HG02763 (cell line): ENCODE measurements around the gene PDF.

Source experiments
- ATAC-seq: cut with Tn5 transposase; IDR thresholded peaks from one replicate; pipeline ENCODE4 v1.9.1; 2021; ENCODE audit warnings: mild to moderate bottlenecking, moderate library complexity; ENCODE audit not compliant: unreplicated experiment

Gene PDF

DNA sequence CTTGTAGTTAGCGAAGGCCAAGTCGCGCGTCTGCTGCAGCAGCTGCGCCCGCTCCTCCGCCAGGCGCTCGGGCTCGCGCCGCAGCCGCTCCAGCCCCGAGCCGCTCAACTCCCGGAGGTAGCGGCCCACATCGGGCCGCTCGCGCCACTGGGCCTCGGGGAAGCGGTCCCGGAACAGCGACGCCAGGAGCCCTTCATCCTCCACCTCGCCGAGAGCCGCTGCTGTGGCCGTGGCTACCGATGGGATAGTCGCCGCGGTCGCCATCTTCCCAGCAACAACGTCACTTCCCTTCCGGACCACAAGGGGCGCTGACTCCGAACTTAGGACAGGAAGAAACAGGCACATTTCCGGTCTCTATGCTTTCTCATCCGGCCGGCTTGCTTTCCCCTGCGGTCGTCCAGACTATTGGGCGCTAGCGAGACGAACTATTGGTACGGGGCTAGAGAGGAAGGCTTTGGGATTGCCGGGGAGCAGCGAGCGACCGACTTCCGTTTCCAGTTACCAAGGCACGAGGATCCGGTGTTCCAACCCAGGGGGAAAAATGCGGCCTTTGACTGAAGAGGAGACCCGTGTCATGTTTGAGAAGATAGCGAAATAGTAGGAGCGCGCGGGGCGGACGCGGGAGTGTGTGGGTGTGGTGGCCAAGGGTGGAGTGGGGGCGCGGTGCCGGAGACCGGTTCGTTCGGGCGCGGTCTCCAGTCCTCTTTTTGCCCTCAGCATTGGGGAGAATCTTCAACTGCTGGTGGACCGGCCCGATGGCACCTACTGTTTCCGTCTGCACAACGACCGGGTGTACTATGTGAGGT lies 9.1 kb upstream of the PDF start, which contains the start of the genes COG8 and NIP7:
Gene COG8, minus strand, starts transcription at position 276 of the 806 bp plus-strand sequence. Its CDS starts 12 bp downstream, at position 264.
Gene NIP7, plus strand, starts transcription at position 484 of the 806 bp plus-strand sequence. Its CDS starts 58 bp downstream, at position 542.
- ATAC-seq, result peak; percentile 89

DNA sequence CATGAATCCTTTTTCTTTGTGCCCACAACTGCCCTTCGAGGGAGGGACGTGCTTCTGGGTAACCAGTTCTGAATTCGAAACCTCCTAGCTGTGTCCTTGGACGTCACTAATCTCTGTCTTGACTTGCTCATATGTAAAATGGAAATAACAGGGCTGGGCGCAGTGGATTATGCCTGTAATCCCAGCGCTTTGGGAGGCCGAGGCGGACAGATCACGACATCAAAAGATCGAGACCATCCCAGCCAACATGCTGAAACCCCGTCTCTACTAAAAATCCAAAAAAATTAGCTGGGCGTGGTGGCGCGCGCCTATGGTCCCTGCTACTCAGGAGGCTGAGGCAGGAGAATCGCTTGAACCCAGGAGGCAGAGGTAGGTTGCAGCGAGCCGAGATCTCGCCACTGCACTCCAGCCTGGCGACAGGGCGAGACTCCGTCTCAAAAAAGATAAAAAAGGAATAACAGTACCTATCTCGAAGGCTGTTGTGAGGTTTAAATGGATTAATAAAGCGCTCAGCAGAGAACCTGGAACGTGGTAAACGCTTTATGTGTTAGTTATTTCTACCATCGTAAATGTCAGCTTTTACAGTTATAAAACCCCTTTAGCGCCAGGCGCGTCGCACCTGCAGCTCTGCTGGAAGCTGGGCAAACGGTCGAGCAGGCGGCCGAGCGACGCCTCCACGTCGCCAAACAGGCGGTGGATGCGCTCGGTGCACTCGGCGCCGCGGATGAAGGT lies 8.3 kb upstream of the PDF start:
- ATAC-seq, result no peak

DNA sequence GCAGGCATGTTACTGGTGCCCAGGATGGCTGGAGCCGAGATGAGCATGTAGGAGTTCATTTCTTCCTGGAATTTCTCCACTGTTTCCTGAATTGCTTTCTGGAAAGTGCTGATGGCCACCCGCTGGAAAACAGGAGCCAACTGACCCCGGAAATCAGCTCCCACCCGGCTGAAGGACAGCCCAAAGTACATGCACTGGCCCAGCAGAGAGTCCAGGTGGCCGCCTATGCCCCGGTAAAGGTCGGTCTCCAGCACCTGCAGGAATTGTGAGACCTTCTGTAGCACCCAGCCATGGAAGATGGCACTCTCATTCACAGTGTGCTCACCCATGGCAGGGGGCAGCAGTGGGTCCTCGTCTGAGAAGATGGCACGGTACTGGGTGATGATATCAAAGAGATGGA lies 4.3 kb upstream of the PDF start:
- no peak for ATAC-seq

DNA sequence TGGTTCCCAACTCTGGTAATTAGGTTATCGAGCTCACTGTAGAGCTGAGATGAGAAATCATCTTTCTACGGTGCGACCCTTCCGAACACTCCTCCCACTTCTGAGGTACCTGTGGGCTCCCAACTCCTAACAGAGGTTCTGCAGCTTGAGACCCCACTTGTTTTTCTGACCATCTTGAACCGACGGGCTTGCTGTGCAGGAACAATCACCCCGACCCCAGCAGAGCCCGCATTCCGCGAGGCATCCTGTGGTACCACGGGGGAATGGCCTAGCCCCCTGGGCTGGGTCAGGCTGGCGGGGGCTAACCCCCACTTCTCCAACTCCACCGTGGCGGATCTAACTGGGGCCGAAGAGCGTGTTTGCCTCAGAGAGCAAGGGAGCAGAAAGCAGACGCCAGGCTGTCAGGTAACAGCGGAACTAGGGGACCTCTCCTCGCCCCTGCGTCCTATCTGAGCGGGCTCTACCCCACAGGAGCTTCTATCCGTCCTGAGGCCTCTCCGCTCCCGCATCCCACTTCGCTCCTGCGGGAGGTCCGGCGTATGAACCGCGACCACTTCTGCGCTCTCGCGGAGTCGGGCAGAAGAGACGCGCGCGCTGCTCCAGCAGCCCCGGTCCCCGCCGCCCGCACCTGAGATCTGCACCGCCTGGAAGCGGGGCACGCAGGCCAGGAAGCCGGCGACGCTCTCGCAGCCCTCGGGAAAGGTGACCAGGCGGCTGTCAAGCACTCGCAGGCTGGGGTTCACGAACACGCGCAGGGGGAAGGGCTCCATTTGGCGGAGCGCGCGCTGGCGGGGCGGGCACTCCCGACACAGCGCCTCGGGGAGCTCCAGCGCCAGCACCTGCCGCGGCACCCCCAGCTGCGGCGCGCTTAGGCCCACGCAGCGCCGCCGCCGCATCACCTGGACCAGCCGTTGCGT lies 761 bp downstream of the PDF start:
- ATAC-seq, result peak; percentile 36

DNA sequence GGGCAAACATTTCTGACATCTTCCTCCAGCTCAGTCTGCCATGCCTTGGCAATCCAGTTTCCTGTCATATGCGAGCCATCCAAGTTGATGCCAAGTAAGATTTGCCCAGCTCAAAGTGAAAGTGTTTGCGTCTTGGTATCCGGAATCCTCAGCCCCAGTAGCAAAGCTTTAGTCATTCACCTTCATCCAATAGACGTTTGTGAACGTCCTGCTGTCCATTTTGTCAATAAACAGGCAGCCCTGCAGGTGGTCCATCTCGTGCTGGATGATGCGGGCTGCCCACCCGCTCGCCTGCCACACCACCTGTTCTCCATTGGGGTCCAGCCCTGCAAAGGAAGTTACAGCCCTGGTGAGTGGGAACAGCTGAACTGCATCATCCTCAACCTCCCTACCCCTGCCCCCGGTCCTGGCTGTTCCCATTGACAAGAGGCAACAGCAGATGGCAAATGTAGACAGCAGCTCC lies 1.5 kb downstream of the PDF start:
- no peak for ATAC-seq

DNA sequence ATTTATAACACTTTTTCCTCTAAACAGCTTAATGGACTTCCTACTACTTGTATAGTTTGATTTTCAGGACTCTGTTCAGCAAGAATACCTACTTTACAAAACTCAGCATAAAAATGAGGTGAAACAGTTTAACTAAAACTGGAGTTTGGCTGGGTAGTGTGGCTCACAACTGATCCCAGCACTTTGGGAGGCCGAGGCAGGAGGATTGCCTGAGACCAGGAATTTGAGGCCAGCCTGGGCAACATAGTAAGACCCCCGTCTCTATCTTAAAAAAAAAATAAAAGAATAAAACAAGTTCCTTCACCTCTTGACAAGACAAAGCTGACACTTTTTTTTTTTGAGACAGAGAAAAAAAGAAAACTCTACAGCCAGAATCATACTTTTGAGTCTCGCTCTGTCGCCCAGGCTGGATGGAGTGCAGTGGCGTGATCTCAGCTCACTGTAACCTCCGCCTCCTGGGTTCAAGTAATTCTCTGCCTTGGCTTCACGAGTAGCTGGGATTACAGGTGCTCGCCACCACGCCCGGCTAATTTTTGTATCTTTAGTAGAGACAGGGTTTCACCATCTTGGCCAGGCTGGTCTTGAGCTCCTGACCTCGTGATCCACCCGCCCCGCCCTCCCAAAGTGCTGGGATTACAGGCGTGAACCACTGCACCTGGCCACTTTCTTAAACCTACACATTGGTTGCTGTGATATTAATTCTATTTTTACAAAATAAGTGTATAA lies 2.6 kb downstream of the PDF start:
- no peak for ATAC-seq

DNA sequence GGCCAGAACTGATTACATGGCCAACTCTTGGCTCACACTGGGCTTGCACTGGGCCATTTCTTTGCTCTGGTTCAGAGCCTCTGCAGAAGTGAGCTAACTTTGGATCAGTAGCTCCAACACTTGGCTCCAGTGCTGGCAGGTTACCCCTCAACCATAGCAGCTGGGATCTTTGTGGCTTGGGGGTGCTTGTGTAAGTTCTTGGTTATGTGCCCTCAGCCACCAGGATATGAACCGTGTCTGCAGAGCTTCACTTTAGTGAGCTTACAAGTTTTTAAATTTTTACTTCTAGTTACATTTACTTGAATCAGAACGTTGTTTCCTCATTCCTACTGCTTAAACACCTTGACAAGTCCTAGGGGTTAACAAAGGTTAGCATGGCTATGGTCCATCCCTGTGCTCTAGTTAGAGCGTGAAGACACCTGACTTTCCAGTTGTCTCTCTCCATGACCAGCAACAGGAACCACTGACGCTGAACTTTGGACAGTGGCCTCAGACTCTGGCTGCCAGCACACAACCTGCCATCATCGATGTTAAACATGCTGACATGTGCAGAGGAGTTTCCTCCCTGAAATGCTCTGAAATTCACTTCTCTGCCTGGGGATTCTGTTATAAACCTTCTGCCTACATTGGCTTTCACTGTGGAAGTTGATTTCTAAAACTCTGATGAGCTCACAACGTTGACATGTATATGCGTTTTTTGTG lies 4.1 kb downstream of the PDF start:
- ATAC-seq, result no peak

DNA sequence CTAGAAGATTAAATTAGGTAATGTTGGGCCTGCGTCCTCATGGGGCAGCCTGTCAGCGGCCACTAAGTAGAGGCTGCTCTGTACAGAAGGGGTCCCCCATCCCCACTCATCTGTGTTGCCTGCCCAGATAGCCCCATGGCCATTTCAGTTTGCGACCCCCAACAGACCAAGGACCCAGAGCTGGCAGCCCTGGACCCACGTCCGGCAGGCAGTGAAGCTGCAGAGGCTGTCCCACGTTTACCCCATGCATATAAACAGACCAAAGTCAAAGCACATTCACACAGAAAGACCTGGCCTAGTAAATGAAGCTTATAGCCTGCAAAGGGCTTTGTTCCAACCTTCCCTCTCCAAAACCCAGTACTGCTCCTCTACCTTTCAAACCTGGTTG lies 4.6 kb downstream of the PDF start:
- ATAC-seq, result no peak

DNA sequence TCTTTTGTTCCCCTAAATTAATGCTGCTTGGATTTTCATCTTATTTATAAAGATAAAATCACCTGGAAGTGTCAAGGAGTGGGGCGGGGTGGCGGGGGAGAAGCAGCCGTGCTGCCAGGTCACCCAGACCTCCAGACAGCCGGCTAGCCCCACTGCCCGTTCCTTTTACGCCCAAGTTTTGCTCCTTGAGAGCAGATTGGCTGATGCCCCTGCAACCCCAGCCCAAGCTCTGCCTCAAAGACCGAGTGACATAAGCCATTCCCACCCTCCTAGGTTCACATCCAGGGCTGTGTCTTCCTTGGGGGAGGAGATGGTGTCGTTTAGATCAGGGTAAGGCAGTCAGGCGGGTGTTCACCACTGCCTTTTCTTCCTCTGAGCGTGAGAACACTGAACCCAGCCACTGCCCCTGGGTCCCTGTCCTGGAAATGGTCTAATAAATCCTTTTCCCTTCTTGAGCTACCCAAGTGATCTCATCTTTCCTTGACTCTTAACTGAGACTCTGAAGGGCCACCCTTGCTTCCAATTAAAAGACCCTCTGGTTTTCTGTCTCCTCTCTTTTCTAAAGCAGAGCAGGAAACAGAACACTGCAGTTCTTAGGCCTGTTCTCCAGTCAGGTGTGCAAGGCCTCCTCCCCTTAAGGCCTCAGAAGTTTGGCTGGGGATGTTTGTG lies 5.7 kb downstream of the PDF start:
- ATAC-seq, result no peak

DNA sequence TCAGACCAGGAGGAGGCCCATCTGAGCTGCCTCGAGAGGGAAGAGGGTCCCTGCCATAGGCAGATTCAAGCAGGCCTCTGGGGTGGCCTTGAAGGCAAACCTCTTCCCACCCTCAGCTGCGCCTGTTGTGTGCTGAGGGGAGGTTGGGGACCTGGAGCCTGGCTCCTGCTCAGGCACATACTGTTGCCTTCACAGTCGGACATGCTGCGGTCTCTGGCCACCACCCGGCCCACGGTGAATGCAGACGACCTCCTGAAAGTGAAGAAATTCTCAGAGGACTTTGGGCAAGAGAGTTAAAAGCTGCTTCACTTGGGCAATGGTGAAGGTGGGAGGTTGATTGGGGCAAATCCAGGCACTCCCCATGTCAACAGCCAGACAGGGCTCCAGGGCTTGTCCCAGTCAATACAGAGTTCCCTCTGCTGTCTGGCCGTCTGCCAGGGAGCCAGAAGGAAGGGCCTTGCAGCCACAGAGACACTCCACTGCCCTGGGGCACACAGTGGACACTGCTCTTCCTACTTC lies 6.3 kb downstream of the PDF start:
- no peak for ATAC-seq

DNA sequence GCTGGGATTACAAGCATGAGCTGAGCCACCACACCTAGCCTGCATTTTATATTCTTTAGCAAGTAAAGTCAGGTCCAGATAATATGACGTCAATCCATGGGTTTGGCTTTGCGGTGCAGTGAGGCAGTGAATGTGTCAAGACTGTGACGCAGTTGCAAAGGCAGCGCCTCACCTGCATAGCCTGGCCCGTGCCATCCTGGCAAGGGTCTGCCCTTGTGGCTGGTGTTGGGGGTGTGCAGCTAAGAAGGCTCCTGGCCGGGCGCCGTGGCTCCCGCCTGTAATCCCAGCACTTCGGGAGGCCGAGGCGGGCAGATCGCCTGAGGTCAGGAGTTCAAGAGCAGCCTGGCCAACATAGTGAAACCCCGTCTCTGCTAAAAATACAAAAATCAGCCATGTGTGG lies 7.0 kb downstream of the PDF start:
- ATAC-seq, result no peak

DNA sequence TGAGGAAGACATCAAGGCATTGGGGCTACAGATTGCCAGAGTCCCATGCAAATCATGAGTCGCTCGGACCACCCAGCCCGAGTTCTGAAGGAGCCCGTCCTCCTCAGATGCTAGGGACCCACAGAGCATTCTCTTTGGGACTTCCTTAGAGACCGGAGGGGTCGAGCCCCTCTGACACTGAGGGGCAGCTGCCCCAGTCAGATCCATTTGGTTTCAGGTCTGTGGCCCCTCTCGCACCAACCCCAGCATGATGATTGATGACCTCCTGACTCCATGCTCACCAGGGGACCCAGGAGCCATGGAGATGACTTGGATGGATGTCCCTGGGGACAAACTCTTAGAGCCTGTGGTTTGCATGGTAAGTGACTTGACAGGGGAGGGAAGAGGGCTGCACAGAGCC lies 8.0 kb downstream of the PDF start:
- no peak for ATAC-seq

DNA sequence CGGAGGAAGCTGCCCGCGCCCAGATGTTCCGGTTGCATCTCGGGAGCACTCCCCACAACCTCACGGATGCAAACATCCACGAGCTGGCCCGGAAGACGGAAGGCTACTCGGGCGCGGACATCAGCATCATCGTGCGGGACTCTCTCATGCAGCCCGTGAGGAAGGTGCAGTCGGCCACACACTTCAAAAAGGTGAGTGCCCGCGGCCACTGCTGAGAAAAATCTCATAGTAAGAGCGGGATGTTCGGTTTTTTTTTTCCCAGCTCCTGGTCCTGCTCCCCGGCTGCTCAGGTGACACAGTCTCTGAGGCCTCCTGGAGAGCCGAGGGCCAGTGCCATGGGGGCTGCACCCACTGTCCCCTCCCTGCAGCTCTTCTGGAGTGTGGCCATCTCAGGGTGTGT lies 9.3 kb downstream of the PDF start:
- ATAC-seq, result no peak

DNA sequence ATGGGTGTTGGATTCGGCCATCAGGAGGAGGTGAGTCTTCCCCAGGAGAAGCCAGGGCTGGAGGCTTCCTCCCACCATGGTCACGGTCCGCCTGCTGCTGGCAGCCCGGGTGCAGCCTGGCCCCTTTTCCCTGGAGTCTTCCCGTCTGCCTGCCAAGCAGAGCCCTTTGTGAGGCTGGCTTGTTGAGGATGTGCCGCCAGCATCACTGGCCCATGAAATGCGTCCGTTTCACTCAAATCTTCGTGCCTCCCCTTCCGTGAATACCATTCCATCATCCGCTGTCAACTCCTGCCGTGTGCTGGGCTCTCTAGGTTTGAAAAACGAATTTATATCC lies 9.7 kb downstream of the PDF start:
- no peak for ATAC-seq

DNA sequence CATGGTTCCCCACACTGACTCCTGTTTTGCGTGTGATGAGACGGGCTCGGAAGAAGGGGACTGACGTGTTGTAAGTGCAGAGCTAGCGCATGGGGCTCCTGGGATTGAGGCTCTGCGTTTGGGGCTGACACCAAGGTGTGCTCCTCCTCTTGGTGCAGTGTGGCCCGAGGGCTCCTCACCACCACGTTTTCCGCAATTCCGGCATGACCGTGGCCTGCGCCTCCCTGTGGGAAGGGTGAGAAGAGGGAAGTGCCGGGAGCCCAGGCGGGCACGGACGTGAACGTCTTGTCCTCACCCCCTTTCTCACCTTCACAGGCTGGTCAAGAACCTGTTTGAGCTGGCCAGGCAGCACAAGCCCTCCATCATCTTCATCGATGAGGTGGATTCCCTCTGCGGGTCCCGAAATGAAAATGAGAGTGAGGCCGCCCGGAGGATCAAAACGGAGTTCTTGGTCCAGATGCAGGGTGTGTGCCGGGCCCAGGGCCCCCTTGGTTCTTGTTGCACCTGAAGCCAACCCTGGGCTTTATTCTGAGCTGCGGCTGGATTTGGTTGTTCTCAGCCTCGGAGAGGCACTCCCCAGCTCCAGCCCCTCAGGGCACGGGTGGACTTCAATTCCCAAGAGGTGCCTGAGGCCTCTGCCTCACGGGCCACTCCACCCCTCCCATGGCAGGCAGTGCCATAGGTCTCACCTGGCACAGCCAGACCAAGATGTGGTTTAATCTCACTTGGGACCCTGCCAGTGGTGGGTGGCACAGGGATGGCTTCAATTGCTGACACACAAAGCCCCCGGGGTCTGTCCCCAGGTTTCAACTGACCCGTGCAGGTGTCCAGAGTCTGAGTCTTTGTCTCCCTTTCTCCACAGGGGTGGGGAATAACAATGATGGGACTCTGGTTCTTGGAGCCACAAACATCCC lies 10.3 kb downstream of the PDF start:
- no peak for ATAC-seq

DNA sequence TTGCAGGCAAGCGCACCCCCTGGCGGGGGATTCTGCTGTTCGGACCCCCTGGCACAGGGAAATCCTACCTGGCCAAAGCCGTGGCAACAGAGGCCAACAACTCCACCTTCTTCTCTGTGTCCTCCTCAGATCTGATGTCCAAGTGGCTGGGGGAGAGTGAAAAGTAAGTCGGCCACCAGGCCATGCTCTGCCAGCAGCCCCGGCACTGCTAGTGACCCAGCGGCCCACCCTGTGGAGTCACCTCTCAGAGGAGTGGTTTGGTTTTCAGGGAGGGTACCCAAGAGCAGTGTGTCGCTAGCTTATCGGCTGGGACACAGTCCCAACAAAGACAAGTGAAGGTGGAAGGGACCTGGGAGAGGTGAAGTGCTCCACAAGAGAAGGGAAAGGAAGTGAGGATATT lies 11.0 kb downstream of the PDF start:
- no peak for ATAC-seq

DNA sequence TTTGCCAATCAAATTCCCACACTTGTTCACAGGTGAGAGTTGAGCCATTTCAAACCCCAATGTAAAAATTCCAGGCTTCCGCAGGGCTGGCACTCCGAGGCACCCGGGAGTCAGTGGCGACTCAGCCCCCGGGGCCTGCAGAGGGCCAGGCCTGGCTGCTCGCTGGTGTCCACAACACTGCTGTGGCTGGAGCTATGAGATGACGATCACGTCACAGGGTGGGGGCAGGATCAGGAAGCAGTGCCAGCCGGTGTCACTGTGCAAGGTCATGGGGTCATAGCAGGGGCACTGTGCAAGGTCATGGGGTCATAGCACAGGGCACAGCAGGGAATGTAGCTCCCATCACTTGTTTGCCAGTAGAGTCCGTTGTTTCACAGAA lies 11.5 kb downstream of the PDF start:
- no peak for ATAC-seq
